Gastrocnemius medialis (tissue), 4 donors: ENCODE data around the gene LARGE1. TPM values are rescaled to one million over a fixed set of nuclear protein-coding genes. Genes with fewer than 3 reads are reported as not detected.

Experiments used
- ATAC-seq, 2 donors: fragments of 150-250 bp; one replicate each; pipeline ENCODE4 v1.9.1; 2016
- DNase-seq, 2 donors: peaks; one replicate each; pipeline ENCODE4 v3.0.0-alpha.2; 2019
- H3K27ac ChIP-seq, 4 donors: fragments of 200-600 bp; sonication (generic); 1 replicate in 1 of 4; 2 replicates in 3 of 4; pipeline ENCODE4 v1.5.1; 2016 to 2018; ENCODE audit warnings: mild to moderate bottlenecking in 2 of 4, moderate library complexity in 1 of 4
- H3K27me3 ChIP-seq, 3 donors: fragments of 200-600 bp; sonication (generic) in 2 of 3; 1 replicate in 1 of 3; 2 replicates in 2 of 3; pipeline versions ENCODE4 v1.5.1 to v1.6.0; 2016 to 2019; ENCODE audit warnings: mild to moderate bottlenecking in 1 of 3, moderate library complexity in 1 of 3
- H3K36me3 ChIP-seq, 2 donors: fragments of 200-600 bp; sonication (generic) in 1 of 2; one replicate each; pipeline ENCODE4 v1.5.1; 2017 to 2018
- H3K4me1 ChIP-seq, 2 donors: fragments of 200-600 bp; sonication (generic) in 1 of 2; one replicate each; pipeline ENCODE4 v1.5.1; 2016 to 2017; ENCODE audit warnings: mild to moderate bottlenecking in 2 of 2
- H3K4me3 ChIP-seq, 4 donors: fragments of 200-600 bp; sonication (generic) in 3 of 4; 1 replicate in 1 of 4; 2 replicates in 3 of 4; pipeline ENCODE4 v1.5.1; 2016 to 2019; ENCODE audit warnings: mild to moderate bottlenecking in 2 of 4
- H3K9me3 ChIP-seq, 3 donors: fragments of 200-600 bp; sonication (generic) in 2 of 3; 1 replicate in 1 of 3; 2 replicates in 2 of 3; pipeline ENCODE4 v1.5.1; 2016 to 2019
- CTCF ChIP-seq, 5 experiments: fragments of 450-650 bp in 3 of 5; fragments of 200-600 bp in 2 of 5; sonication (generic) in 2 of 5; IDR thresholded peaks in 4 of 5; conservative IDR thresholded peaks in 1 of 5; 1 replicate in 4 of 5; 2 replicates in 1 of 5; pipeline ENCODE4 v1.5.1; 2016 to 2019; ENCODE audit warnings: antibody characterized with exemption in 5 of 5, mild to moderate bottlenecking in 3 of 5, moderate library complexity in 3 of 5
- POLR2A ChIP-seq, 2 donors: fragments of 450-650 bp; IDR thresholded peaks; one replicate each; pipeline ENCODE4 v1.6.1; 2017; ENCODE audit warnings: antibody characterized with exemption in 2 of 2, mild to moderate bottlenecking in 2 of 2, moderate library complexity in 2 of 2
- in situ Hi-C, 4 donors: fragments of 200-750 bp; cut with MboI; loops; one replicate each; pipeline versions ENCODE4 v1.15.0 to v1.8.0; 2017; ENCODE audit warnings: low sequenced_read_pairs in 4 of 4
- intact Hi-C: fragments of 100-400 bp; cut with DNase I; formaldehyde crosslinking; loops from one replicate; pipeline ENCODE4 v1.15.1; 2023; ENCODE audit warnings: low total_unique reads
- total RNA-seq, 4 donors: library from RNA; depleted of rRNA; stranded (reverse); fragments of >200 nt; gene quantifications; one replicate each; pipeline versions ENCODE4 v1.1.0 to v1.2.3, GENCODE V29; 2016

The LARGE1 gene
- total RNA-seq, 4 donors from 2014 or later, result 48.5 to 91.0 (median 68.4) TPM

- Histone ChIP-seq H3K4me3 (no peak overlapping the region), H3K9me3 (no peaks in the 10 kb centered on the region), H3K4me1 (peaks cover 10 to 11% of the 10 kb centered on the region in 2 donors), H3K27ac (no peak overlapping the region), H3K36me3 (no peaks in the 10 kb centered on the region), H3K27me3 (no peaks in the 10 kb centered on the region)
- ATAC-seq (no peak), DNase-seq (no peak)
- in situ Hi-C loops, result no loop called here
- TF ChIP-seq POLR2A (IDR thresholded peaks at IDR 0.05) (no peak), CTCF (IDR thresholded peaks at IDR 0.05 in 4 of 5, conservative IDR thresholded peaks at IDR 0.05 in 1 of 5) (no peak)
- intact Hi-C loops, result no loop called here
Measured at GRCh38 chr22:33650244-33650643, 270.0 kb downstream of the LARGE1 start.

GRCh38 chr22:33648478-33648877, 271.8 kb downstream of the LARGE1 start:
- H3K4me1 ChIP-seq, result peaks cover 10 to 11% of the 10 kb centered on the region in 2 donors
- H3K9me3 ChIP-seq, result no peaks in the 10 kb centered on the region
- in situ Hi-C loops, result no loop called here
- H3K27me3 ChIP-seq, result no peaks in the 10 kb centered on the region
- H3K36me3 ChIP-seq, result no peaks in the 10 kb centered on the region
- DNase-seq (no peak), ATAC-seq (no peak)
- no peak overlapping the region for H3K4me3 ChIP-seq
- H3K27ac ChIP-seq, result no peak overlapping the region
- intact Hi-C loops, result no loop called here
- TF ChIP-seq CTCF (IDR thresholded peaks at IDR 0.05 in 4 of 5, conservative IDR thresholded peaks at IDR 0.05 in 1 of 5), result no peak
- no peak for TF ChIP-seq POLR2A (IDR thresholded peaks at IDR 0.05)

GRCh38 chr22:33640900-33641299, 279.4 kb downstream of the LARGE1 start:
- Histone ChIP-seq H3K4me1 (no peaks in the 10 kb centered on the region), H3K4me3 (no peak overlapping the region), H3K9me3 (no peaks in the 10 kb centered on the region), H3K27me3 (no peaks in the 10 kb centered on the region), H3K36me3 (no peaks in the 10 kb centered on the region), H3K27ac (no peak overlapping the region)
- ATAC-seq (no peak), DNase-seq (no peak)
- in situ Hi-C loops (no loop called here), intact Hi-C loops (no loop called here)
- no peak for TF ChIP-seq POLR2A (IDR thresholded peaks at IDR 0.05)
- no peak for TF ChIP-seq CTCF (IDR thresholded peaks at IDR 0.05 in 4 of 5, conservative IDR thresholded peaks at IDR 0.05 in 1 of 5)

- no peak for ATAC-seq
- Histone ChIP-seq H3K4me3 (no peak overlapping the region), H3K36me3 (no peaks in the 10 kb centered on the region), H3K27ac (no peak overlapping the region), H3K9me3 (no peaks in the 10 kb centered on the region), H3K4me1 (no peaks in the 10 kb centered on the region), H3K27me3 (no peaks in the 10 kb centered on the region)
- intact Hi-C loops (no loop called here), in situ Hi-C loops (no loop called here)
- TF ChIP-seq CTCF (IDR thresholded peaks at IDR 0.05 in 4 of 5, conservative IDR thresholded peaks at IDR 0.05 in 1 of 5) (no peak), POLR2A (IDR thresholded peaks at IDR 0.05) (no peak)
- DNase-seq, result no peak
Measured at GRCh38 chr22:33639588-33640254, 280.6 kb downstream of the LARGE1 start.

GRCh38 chr22:33635766-33636165, 284.5 kb downstream of the LARGE1 start:
- H3K4me3 ChIP-seq, result no peak overlapping the region
- H3K36me3 ChIP-seq, result no peaks in the 10 kb centered on the region
- no peaks in the 10 kb centered on the region for H3K9me3 ChIP-seq
- no peak for TF ChIP-seq CTCF (IDR thresholded peaks at IDR 0.05 in 4 of 5, conservative IDR thresholded peaks at IDR 0.05 in 1 of 5)
- TF ChIP-seq POLR2A (IDR thresholded peaks at IDR 0.05), result no peak
- intact Hi-C loops, result no loop called here
- ATAC-seq, result no peak
- H3K4me1 ChIP-seq, result no peaks in the 10 kb centered on the region
- DNase-seq, result no peak
- no peaks in the 10 kb centered on the region for H3K27me3 ChIP-seq
- in situ Hi-C loops, result no loop called here
- no peak overlapping the region for H3K27ac ChIP-seq
